GM13976 (cell line): ENCODE data around the gene BICD1.

Experiments used
- DNase-seq: peaks from one replicate; pipeline ENCODE4 v3.0.0; 2012; ENCODE audit warnings: low spot score
- in situ Hi-C: fragments of 300-500 bp; cut with MboI; formaldehyde crosslinking; loops from one replicate; pipeline ENCODE4 v1.12.0; 2022; ENCODE audit warnings: low sequenced_read_pairs, mixed read lengths, inconsistent platforms; ENCODE audit not compliant: unreplicated experiment
- TF ChIP-seq, protein P1 (sequence below): IDR thresholded peaks from 2 replicates; pipeline ENCODE4 v1.5.1; 2012; ENCODE audit warnings: borderline replicate concordance, mild to moderate bottlenecking; ENCODE audit not compliant: insufficient read depth; ENCODE audit errors: extremely low read depth, missing control alignments, control extremely low read depth

BICD1 gene

DNA sequence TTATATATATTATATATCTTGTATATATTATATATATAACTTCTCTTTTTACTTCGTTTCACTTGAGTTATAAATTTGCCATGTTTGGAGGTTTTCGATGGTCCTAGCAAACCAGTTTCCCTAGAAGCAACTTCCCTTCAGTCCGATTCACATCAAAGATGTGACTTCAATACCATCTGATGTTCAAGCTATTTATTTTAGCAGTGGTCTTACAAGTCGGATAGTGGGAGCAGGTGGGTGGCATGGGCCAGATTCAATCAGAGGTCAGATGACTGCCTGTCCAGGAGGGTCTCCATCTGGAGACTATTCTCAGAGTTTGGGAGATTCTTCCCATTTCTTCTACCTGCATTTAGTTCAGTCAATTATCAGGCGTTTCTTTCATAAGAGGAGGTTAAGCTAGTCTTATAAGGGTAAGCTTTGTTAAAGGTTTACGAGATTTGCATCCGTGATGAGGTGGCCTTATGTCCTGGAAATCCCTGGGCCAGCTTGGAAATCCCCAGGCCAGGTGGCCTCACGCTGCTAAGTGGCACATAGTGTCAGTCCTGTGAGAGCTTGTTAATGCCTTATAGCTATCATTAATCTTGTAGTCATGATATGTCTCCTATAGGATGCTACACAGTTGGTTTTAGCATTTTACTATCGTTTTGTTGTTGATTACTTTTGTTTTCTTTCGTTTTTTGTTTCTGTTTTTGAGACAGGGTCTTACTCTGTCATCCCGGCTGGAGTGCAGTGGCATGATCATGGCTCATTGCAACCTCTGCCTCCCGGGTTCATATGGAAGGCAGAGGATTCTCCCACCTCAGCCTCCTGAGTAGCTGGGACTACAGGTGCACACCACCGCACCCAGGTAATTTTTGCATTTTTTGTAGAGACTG is 145.8 kb downstream of the BICD1 start:
- TF ChIP-seq, protein P1, sequence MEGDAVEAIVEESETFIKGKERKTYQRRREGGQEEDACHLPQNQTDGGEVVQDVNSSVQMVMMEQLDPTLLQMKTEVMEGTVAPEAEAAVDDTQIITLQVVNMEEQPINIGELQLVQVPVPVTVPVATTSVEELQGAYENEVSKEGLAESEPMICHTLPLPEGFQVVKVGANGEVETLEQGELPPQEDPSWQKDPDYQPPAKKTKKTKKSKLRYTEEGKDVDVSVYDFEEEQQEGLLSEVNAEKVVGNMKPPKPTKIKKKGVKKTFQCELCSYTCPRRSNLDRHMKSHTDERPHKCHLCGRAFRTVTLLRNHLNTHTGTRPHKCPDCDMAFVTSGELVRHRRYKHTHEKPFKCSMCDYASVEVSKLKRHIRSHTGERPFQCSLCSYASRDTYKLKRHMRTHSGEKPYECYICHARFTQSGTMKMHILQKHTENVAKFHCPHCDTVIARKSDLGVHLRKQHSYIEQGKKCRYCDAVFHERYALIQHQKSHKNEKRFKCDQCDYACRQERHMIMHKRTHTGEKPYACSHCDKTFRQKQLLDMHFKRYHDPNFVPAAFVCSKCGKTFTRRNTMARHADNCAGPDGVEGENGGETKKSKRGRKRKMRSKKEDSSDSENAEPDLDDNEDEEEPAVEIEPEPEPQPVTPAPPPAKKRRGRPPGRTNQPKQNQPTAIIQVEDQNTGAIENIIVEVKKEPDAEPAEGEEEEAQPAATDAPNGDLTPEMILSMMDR = no peak
- in situ Hi-C loops = no loop called here
- peak; percentile 32 for DNase-seq

GRCh38 chr12:32253154-32253790 is 146.6 kb downstream of the BICD1 start:
- in situ Hi-C loops = no loop called here
- TF ChIP-seq, protein P1 = no peak
- DNase-seq = no peak

GRCh38 chr12:32254260-32254956 is 147.8 kb downstream of the BICD1 start:
- in situ Hi-C loops = no loop called here
- no peak for DNase-seq
- TF ChIP-seq, protein P1 = no peak

GRCh38 chr12:32255588-32255987 is 148.9 kb downstream of the BICD1 start:
- no peak for DNase-seq
- TF ChIP-seq, protein P1 = no peak
- in situ Hi-C loops = no loop called here

DNA sequence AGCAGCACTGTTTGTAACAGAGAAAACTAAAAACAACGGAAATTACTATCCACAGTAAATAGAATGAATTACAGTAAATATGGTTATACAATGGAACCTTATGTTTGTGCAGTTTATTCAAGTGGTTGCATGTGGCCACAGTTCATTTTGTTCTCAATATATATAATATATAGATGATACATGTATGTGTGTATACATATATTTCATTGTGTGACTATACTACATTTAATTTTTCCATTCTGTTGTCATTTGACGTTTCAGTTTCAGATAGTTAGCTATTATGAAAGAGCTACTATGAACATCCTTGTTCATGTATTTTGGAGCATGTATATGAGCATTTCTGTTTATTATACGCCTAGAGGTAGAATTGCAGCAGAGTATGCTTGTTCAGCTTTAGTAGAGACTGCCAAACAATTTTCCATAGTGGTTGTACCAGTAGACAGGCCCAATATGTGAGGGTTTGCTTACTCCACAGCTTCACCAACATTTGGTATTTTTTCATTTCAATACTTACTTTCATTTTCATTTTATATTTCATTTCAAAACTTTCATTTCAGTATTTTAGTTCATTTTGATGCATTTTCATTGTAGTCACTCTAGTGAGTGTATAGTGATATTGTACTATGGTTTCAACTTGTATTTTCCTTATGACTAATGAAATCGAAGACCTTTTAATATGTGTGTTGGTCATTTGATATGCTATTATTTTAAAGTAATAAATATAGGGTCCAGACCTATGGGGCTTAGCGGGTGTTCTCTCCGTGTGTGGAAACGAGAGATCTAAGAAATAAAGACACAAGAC is 151.2 kb downstream of the BICD1 start:
- in situ Hi-C loops = no loop called here
- no peak for DNase-seq
- TF ChIP-seq, protein P1 = no peak

GRCh38 chr12:32260696-32261095 is 154.0 kb downstream of the BICD1 start:
- TF ChIP-seq, protein P1 = no peak
- in situ Hi-C loops = no loop called here
- no peak for DNase-seq
